ENCODE measurements around the gene EML5.
"Not testable (repeated sequence)": the region's sequence is repeated elsewhere in the genome, so short reads cannot be mapped to it uniquely, and the experiment has no call there.

The EML5 gene

GRCh38 chr14:88799522-88799921, 6.8 kb upstream of the EML5 start:
- no peak for DNase-seq

- no peak for DNase-seq
These were observed 5.4 kb upstream of the EML5 start for GRCh38 chr14:88798156-88798555.

- no peak for DNase-seq
These were observed 489 bp upstream of the EML5 start for GRCh38 chr14:88793259-88793625.

DNA sequence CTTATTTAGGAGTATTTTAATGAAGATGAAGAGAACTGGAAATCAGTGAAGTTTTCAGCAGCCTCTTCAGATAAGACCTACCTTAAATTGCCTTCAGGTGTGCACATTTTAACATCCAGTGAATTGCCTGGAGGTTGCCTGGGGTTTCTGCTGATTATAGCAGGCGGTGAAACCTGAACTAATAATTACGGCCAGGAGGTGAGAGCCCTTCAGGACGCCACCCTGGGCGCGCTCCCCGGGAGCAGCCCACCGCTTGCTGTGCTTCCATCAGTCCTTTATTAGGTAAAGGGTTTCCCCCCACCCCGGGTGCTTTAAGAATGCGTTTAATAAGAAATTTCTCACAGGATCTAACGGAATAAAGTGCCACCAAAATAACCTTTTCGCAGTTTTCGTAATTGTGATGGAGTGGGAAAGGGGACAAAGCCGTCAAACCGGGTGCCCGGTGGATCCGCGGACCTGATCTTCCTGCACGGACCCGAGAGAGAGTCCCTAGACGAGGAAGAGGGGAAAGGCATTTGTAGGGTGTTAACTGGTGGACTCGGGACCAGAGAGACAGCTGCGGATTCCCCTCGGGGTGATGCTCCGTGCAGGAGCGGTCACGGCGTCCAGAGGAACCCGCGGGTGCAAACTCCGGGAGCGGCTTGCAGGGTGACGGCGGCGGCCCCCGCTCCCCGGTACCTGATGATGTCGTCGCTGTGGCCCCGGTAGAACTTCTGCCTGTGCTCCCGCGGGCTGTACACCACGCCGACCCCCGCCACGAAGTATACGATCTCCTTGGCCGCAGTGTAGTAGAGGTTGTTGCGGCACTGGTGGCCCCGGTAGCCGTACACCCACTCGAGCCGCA, 902 bp downstream of the EML5 start:
- DNase-seq: no peak

GRCh38 chr14:88791252-88791621, 1.5 kb downstream of the EML5 start:
- no peak for DNase-seq

DNA sequence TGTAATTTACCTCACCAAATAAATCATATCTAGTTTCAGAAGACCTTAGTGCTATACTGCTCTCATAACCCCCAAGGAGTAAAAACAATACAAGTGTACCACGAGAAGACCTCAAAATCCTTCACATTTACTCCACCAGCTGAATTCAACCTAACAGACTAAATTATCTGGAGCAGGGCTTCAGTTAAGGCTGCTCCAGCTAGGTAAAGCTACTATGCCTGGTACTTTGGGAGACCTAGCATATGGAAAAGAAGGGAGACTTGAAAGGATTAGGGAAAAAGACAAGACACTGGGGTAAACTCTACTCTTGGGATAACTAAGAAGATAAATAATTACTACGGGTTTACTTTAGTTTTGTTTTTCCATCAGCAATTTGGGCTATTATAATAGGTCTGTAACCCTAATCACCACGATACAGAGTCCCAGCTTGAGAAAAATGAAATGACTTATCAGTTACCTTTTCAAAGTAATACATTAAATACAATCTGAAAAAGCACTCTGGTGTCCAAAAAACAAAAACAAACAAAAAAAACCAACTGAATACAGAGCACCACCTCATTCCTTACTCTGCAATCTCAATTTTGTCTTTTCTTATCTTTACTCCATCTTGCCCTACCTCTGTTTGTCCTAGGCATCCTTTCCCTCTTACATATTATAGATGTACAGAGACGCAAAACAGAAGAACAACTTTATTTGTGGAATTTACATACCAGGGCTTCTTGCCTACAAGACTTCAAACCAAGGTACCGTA, 2.1 kb downstream of the EML5 start:
- no peak for DNase-seq

DNA sequence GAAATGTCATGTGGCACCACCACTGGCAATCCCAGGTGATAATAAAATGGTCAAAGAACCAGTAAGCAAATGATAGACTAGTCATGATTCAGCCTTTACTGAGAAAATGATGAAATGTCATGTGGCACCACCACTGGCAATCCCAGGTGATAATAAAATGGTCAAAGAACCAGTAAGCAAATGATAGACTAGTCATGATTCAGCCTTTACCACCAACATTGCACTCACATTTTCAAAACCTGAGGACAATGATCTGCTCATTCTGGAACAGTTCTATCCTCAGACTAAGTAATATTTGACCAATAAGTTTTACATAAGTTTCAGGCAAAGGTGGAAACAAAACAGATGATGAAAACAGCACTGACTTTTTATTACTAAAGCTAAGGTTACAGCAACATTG, 3.2 kb downstream of the EML5 start:
- not testable (repeated sequence) for DNase-seq

DNA sequence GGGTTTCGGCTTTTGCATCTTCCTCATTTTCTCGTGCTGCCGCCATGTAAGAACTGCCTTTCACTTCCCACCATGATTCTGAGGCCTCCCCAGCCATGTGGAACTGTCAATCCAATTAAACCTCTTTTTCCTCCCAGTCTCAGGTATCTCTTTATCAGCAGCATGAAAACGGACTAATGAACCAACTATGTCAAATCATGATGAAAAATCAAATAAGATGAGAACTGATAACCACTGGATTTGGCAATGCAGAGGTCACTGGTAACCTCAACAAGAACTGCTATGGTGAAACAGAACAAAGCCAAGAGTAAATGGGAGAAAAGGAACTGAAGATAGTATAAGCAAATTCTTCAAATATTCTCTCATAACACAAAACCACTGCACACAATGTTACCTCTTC, 6.0 kb downstream of the EML5 start:
- no peak for DNase-seq

DNA sequence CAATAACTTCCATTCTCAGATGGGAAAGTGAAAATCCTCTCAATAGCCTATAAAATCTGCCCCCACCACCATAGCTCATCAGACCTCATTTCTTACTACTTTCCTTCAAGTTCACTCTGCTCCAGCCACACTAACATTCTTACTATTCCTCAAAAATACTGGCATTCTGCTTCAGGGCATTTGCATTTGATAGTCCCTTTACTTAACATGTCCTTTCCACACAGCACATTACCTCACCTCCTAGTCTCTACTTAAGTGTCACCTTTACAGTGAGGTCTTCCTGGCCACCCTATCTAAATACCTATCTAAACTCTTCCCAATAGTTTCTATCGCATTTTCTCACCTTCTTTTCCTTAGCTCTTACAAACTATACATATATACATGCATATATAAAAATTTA, 6.8 kb downstream of the EML5 start:
- DNase-seq: no peak

DNA sequence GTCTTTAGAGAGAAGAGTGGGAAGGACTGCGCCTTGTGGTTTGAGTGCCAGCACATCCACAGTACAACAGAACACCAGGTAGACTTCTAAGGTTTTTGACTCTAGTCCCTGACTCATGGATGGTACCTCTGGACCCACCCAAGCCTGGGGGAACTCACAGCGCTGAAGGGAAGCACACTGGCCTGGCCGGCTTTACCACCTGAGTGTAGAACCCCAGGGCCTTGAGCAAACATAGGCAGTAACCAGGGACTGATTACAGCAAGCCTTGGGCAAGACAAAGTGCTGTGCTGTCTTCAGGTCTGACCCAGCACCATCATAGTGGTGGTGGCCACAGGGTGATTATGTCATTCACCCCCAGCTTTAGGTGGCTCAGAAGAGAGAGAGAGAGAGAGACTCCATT, 17.2 kb downstream of the EML5 start:
- DNase-seq: no peak

GRCh38 chr14:88770736-88771135, 22.0 kb downstream of the EML5 start:
- no peak for DNase-seq

DNA sequence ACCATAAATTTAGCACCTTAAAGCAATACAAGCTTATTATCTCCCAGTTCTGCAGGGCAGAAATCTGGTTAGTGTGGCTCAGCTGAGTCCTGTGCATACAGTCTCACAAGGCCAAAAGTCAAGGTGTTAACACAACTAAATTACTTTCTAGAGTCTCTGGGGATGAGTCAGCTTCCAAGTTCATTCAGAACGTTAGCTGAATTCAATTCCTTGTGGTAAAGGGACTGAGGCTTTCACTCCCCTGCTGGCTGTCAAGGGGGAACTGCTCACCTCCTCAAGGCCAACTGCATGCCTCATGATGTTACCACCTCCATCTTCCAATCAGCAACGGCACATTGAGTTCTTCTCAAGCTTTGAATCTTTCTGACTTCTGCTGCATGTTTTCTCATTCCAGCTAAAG, 27.6 kb downstream of the EML5 start:
- no peak for DNase-seq

GRCh38 chr14:88753873-88754272, 38.9 kb downstream of the EML5 start:
- DNase-seq: no peak

GRCh38 chr14:88750945-88751344, 41.8 kb downstream of the EML5 start:
- DNase-seq: no peak

DNA sequence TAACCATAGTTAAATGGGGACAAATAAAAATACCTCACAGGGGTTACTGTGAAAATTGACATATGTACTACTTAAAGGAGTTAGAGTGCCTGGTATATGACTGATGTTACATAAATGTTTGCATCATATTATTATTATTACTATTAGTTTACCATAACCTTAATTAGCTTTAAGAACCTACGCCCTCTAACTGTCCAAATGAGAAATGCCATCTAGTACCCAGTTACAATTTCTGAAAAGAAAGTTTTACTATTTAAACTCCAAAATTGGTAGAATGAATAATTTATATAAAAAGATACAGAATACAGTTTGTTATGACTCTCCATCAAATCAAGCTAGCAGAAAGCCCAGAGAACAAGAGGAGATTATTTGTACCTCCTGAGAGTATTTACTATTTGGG, 42.3 kb downstream of the EML5 start:
- no peak for DNase-seq

GRCh38 chr14:88749139-88749538, 43.6 kb downstream of the EML5 start:
- no peak for DNase-seq

DNA sequence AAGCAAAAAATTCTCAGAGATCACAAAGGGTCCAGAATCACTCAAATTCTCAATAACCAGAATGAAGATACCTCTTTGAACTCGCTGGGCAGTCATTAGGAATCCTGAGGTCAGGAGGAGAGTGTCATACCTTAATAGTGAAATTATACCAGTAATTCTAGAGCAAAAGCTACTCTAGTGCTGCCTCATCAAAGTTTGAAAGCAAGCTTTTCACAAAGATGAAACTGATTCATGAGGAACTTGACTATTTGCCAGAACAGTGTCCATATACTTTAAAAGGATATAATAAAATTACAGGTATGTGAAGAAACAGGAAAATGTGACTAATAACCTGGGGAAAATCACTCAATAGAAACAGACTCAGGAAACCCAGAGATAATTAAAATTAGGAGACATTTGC, 44.5 kb downstream of the EML5 start:
- DNase-seq: no peak

- DNase-seq: no peak
These were observed 46.7 kb downstream of the EML5 start for GRCh38 chr14:88746052-88746451.

GRCh38 chr14:88737245-88737644, 55.5 kb downstream of the EML5 start:
- DNase-seq: no peak

DNA sequence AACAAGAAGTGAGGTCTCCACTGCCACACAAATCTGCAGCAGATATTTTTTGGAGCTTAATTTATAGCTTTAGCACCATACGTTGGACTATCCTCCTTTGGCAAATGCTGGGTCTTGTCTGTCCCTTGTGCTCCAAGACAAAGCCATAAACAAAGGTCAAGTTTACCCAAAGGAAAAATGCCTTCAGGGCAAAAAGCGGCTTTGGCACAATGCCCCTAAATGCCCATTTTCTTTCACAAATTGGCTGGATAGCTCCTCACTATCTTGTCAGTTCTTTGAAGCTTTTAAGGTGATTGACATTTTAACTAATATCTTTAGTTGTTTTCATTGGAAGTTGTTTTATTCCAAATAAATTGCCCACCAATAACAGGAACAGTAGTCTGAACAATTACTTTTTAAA, 59.6 kb downstream of the EML5 start:
- DNase-seq: no peak

- no peak for DNase-seq
These were observed 63.6 kb downstream of the EML5 start for GRCh38 chr14:88729159-88729558.

GRCh38 chr14:88727057-88727456, 65.7 kb downstream of the EML5 start:
- DNase-seq: no peak

GRCh38 chr14:88710709-88711108, 82.0 kb downstream of the EML5 start:
- no peak for DNase-seq

DNA sequence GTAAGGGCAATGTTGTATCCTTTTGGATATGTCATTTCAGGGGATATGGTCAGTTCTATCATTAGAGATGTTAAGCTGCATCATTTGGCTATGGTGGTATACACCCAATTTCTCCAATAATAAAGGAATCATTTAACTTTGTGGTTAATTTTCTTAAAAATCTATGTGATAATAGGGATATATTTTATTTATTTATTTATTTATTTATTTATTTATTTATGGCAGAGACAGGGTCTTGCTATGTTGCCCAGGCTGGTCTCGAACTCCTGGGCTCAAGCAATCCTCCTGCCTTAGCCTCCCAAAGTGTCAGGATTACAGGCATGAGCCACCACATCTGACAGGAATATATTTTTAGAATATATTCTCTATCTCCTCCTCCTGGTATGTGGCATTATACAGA, 85.7 kb downstream of the EML5 start:
- no peak for DNase-seq

GRCh38 chr14:88706425-88706824, 86.3 kb downstream of the EML5 start:
- DNase-seq: no peak
